HEK293T (cell line): ENCODE measurements around the gene ASF1A.

Experiments used
- ARNT ChIP-seq: fragments of 450-650 bp; IDR thresholded peaks from 2 replicates; pipeline ENCODE4 v1.6.1; 2017; ENCODE audit warnings: mild to moderate bottlenecking
- BHLHE40 ChIP-seq: fragments of 450-650 bp; IDR thresholded peaks from 2 replicates; pipeline ENCODE4 v1.6.1; 2016; ENCODE audit warnings: mild to moderate bottlenecking, moderate library complexity, borderline replicate concordance
- FOXM1 ChIP-seq: fragments of 450-650 bp; IDR thresholded peaks from 2 replicates; pipeline ENCODE4 v1.6.1; 2017; ENCODE audit warnings: mild to moderate bottlenecking, borderline replicate concordance
- SP1 ChIP-seq: fragments of 450-650 bp; IDR thresholded peaks from 2 replicates; pipeline ENCODE4 v1.6.1; 2017
- SUZ12 ChIP-seq: fragments of 450-650 bp; IDR thresholded peaks from 2 replicates; pipeline ENCODE4 v1.6.1; 2016; ENCODE audit warnings: mild to moderate bottlenecking
- TARDBP ChIP-seq: fragments of 450-650 bp; IDR thresholded peaks from 2 replicates; pipeline ENCODE4 v1.6.1; 2016

DNA sequence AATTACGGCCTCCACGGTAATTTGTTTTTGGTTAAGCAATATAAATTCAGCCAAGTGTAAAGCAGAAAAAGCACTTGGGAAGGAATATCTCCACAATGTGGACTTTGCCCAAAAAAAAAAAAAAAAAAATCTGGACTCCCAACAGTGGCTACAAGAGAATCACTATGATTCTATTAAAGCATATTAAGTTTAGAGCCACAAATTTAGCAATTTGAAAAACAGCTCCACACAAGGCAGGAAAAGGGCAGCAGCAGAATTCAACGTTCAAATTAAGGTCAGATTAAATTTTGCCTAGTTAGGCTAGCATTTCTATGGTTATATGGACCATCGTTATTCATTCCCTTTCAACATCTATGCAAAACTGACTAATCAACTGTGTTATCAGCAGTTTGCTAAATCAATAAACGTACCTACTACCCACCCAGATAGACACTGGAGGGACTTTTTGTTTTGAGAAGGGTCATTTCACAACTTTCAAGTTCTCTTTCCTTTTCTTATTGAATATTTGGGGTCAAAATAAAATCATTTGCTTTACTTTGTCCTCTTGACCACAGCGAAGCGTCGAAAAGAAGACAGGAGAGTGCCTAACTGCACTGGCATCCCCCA lies 40.0 kb downstream of the ASF1A start:
- no peak for TF ChIP-seq FOXM1
- no peak for TF ChIP-seq SUZ12
- no peak for TF ChIP-seq BHLHE40
- no peak for TF ChIP-seq SP1
- TF ChIP-seq TARDBP: no peak
- TF ChIP-seq ARNT: no peak
